IPS-15b (cell line): ENCODE measurements around the gene NISCH.

Experiments used
- H3K27me3 ChIP-seq: one replicate; pipeline ENCODE4 v1.6.1; 2013; ENCODE audit warnings: low read length; ENCODE audit not compliant: control insufficient read depth, insufficient read depth
- H3K36me3 ChIP-seq: one replicate; pipeline ENCODE4 v1.6.1; 2013; ENCODE audit warnings: low read length; ENCODE audit not compliant: control insufficient read depth, insufficient read depth
- H3K4me1 ChIP-seq: one replicate; pipeline ENCODE4 v1.6.1; 2013; ENCODE audit warnings: mild to moderate bottlenecking, low read length; ENCODE audit not compliant: control insufficient read depth, insufficient read depth
- H3K4me3 ChIP-seq: one replicate; pipeline ENCODE4 v1.5.1; 2013; ENCODE audit warnings: low read depth, low read length
- H3K9ac ChIP-seq: one replicate; pipeline ENCODE4 v1.6.1; 2013; ENCODE audit warnings: low read depth, mild to moderate bottlenecking, low read length
- H3K9me3 ChIP-seq: one replicate; pipeline ENCODE4 v1.6.1; 2013; ENCODE audit warnings: mild to moderate bottlenecking, low read length; ENCODE audit not compliant: control insufficient read depth, insufficient read depth

The NISCH gene

DNA sequence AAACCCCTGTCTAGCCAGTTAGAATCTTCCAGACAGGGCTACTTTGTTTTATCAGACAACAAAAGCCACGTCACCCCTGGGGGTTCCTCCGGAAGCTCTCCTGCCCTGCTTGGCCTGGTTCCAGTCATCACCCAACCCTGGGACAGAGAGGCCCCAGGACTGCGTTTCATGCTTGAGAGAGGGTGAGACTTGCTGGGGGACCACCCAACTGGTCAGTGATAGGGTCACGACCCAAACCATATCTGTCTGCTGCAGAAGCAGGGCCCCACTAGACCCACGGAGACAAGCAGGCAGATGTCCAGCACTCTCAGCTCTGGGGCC, 77.1 kb downstream of the NISCH start:
- Histone ChIP-seq H3K27me3 (no peaks in the 10 kb centered on the region), H3K9me3 (no peaks in the 10 kb centered on the region), H3K4me1 (peaks cover 10% of the 10 kb centered on the region), H3K9ac (peak overlapping the region; percentile 73), H3K4me3 (peak overlapping the region; percentile 66), H3K36me3 (peaks cover 26% of the 10 kb centered on the region)

DNA sequence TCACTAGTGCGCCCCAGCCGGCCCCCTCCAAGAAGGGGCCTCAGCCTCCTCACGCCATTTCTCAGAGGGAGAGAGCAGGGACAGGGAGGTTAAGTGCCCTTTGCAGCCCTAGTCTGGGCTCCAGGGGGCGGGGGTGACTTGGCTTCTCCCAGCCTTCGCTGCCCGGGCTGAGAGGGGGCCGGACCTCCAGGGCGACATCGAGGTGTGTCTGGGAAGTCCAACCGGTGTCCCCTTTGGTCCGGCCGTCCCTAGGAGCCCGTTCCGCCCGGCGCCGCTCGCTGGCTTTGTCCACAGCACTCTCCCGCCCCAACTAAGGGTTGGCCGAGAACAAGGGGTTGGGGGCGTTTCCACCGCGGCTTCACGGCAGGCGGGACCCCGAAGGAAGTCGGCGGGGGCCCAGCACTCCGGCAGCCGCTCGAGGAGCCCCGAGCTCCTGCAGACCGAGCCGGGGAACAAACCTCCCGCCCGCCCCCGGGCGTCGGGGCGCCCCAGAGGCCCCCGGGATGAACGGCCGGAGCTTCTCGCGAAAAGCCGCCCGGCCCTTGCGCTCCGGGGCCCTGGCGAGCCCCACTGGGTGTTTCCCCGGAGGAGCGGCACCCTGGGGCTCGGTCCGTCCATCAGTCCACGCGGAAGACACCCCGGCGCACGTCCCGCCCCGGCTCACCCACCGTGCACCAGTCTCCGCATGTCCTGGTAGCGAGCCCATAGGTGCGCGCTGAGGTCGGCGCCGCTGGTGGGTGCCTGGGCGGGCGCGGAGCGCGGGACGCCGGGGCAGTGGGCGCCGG, 77.6 kb downstream of the NISCH start:
- Histone ChIP-seq H3K4me3 (peak overlapping the region; percentile 66), H3K4me1 (peaks cover 14% of the 10 kb centered on the region), H3K36me3 (peaks cover 20% of the 10 kb centered on the region), H3K27me3 (no peaks in the 10 kb centered on the region), H3K9me3 (no peaks in the 10 kb centered on the region), H3K9ac (peak overlapping the region; percentile 73)

DNA sequence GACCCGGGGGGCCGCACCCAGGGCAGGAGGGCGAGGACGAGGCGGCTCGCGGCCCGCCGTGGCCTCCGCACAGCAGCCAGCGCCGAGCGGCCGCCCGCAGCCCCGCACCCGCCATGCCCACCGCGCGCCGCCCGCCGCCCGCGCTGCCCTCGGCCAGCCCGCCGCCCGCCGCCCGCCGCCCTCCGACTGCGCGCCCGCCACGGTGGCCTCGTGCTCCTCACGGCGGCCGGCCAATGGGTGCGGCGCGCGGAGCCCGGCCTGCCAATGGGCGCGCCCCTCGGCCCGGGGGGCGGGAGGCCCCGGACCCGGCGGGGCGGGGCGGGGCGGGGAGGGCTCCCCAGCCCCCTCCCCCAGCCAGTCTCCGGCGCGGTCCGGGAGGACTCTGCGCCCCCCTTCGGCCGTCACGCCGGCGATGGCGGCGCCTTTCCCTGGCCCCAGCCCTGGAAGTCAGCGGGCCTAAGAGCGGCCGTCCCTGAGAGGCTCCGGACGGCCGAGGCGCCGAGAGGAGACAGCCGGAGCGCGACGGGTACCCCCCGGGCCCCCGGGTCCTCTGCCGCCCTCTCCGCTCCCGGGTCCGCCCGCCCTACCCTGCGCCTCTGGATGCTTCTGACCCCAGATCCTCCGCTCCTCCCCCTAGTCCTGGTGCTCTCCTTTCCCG, 78.3 kb downstream of the NISCH start, which contains the start of gene NT5DC2:
Gene NT5DC2, minus strand, starts transcription at position 235 of the 658 bp plus-strand sequence. Its CDS starts 120 bp downstream, at position 115.
- no peaks in the 10 kb centered on the region for H3K27me3 ChIP-seq
- H3K4me1 ChIP-seq, result peaks cover 16% of the 10 kb centered on the region
- no peaks in the 10 kb centered on the region for H3K9me3 ChIP-seq
- peaks cover 15% of the 10 kb centered on the region for H3K36me3 ChIP-seq
- peak within 1 kb of the TSS; percentile 73 for H3K9ac ChIP-seq
- peak within 1 kb of the TSS; percentile 70 for H3K4me3 ChIP-seq

DNA sequence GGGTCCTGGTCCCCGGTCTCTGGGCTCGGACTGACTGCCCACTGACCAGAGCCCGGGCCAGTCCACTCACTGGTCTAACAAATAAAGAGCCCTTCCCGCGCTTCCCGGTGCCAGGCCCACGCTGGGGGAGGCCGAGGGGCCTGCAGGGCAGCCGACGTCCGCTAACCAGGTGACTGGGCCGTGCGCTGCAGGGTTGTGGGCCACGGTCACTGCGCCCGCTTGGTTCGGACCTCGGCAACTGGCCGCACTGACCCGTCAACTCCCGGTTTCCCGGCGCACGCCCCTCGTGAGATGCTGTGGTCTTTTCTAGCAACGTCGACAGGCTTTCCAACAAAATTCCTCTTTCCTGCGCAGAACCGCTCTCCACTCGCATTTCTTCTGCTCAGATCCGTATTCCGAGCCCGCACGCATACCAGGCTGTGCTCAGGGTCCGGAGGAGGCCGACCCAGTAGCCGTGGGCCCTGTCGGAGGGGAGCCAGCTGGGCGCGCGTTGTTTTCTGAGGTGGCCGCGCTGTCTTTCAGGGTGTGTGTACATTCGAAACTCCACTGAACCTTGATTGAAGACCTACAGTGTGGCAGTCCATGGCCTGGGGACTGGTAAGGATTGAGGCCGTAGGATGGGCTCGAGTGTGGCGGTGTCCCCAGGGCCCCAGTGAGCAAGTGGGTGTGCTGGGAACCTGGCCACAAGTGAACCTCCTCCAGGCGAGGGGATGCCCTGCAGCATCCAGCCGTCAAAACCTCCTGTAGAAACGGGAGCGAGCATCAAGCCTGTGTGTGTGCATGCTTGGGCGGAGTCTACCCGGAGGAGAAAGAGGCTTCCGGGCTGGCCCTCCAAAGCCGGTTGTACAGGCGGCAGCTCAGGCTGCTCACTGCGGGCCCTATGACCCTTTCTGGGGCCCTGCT, 79.1 kb downstream of the NISCH start:
- H3K27me3 ChIP-seq, result no peaks in the 10 kb centered on the region
- no peaks in the 10 kb centered on the region for H3K9me3 ChIP-seq
- H3K36me3 ChIP-seq, result peaks cover 15% of the 10 kb centered on the region
- peak overlapping the region; percentile 70 for H3K4me3 ChIP-seq
- H3K9ac ChIP-seq, result peak overlapping the region; percentile 60
- peaks cover 16% of the 10 kb centered on the region for H3K4me1 ChIP-seq

DNA sequence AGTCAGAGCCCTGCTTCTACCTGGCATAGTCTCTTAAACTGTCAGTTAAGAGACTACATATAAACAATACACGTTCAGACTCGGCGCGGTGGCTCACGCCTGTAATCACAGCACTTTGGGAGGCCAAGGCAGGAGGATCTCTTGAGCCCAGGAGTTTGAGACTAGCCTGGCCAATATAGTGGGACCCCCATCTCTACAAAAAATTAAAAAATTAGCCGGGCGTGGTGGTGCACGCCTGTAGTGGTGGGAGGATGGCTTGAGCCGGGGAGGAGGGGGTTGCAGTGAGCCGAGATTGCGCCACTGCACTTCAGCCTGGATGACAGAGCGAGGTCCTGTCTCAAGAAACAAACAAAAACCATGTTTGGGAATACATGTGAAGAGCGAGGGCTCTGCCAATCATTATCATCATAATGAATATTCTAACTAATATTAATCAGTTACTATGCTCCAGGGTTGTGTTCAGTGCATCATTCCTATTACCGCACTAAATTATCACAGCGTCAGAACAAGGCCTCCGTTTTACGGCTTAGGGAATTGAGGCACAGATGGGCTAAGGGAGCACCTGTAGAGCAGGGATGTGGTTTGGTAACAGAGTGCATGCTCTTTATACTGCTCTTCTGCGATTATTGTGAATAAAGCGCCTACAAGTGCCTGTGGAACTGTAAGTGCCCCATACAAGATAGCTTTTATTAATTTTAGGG, 80.2 kb downstream of the NISCH start:
- Histone ChIP-seq H3K36me3 (peaks cover 13% of the 10 kb centered on the region), H3K4me1 (peaks cover 16% of the 10 kb centered on the region), H3K4me3 (peak overlapping the region; percentile 27), H3K9ac (no peak overlapping the region), H3K27me3 (no peaks in the 10 kb centered on the region), H3K9me3 (no peaks in the 10 kb centered on the region)

DNA sequence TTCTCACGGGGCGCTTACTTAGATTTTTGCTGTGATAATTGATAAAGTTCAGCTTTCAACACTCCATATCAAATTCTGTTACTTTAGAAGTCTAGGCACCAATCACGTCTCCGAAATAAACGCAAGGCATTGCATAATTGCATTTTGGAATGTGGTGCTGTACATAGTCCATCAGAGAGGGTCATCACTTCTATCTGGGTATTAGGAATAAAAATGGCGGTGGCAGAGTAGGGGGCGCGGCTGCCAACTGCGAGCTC, 80.6 kb downstream of the NISCH start:
- H3K4me3 ChIP-seq, result peak overlapping the region; percentile 27
- no peaks in the 10 kb centered on the region for H3K9me3 ChIP-seq
- H3K9ac ChIP-seq, result no peak overlapping the region
- no peaks in the 10 kb centered on the region for H3K27me3 ChIP-seq
- peaks cover 15% of the 10 kb centered on the region for H3K36me3 ChIP-seq
- peaks cover 19% of the 10 kb centered on the region for H3K4me1 ChIP-seq

DNA sequence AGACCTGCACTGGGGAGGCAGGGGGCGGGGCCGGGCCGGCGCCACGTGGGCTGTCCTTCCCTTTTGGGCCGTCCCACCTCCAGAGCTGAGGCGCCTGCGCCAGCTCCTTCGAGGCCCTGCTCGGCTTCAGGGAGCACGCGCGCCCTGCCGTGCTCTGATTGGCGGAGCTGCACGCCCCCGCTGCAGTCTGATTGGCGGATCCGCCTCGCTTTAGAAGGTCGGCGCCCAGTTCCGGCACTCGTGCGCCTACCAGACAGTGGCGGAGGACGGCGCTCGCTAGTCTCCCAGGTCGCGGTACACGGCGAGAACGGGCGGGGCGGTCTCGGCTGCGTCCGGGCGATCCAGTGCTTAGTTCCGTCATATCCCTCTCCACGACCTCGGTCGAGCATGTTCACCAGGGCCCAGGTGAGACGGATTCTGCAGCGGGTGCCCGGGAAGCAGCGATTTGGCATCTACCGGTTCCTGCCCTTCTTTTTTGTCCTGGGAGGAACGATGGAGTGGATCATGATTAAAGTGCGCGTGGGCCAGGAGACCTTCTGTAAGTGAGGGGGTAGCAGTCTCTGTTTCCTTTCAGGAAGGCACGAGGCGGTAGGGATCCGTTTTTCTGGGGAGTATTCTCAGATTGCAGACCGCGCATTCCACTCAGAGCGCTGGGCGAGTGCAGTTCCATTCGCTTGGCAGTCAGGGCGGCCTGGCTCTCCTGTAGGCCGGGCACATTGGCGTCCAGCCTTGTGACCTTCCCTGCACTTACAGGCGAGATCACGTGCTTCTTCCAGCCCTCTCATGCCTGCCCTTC, 81.2 kb downstream of the NISCH start, which contains the start of gene UQCC5:
Gene UQCC5, plus strand, starts transcription at position 237 of the 796 bp plus-strand sequence. Its CDS starts 151 bp downstream, at position 388.
- peak within 1 kb of the TSS; percentile 95 for H3K9ac ChIP-seq
- peaks cover 17% of the 10 kb centered on the region for H3K36me3 ChIP-seq
- H3K9me3 ChIP-seq, result no peaks in the 10 kb centered on the region
- no peaks in the 10 kb centered on the region for H3K27me3 ChIP-seq
- H3K4me3 ChIP-seq, result peak within 1 kb of the TSS; percentile 99
- peaks cover 19% of the 10 kb centered on the region for H3K4me1 ChIP-seq

DNA sequence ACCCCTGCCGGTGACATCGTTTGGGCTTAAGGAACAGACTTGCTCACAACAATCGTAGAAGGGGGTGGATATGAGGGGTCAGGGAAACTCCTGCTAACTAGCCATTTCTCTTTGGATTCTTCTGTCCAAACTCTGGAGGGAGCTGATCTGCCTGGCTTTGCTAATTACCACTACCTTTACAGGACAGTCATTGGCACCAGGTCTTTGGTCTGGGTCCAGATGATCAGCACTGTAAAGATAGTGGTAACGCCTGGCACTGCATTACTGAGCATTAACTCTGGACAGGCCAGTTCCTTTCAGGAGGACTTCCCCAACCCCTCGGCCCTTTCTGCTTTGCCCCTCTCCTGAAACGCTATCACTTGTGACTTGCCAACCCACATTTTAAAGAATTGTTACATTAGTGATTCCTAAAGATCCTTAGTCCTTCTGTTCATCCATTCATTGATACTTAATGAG, 81.8 kb downstream of the NISCH start:
- peak overlapping the region; percentile 99 for H3K4me3 ChIP-seq
- H3K27me3 ChIP-seq, result no peaks in the 10 kb centered on the region
- H3K9me3 ChIP-seq, result no peaks in the 10 kb centered on the region
- H3K9ac ChIP-seq, result peak overlapping the region; percentile 95
- peaks cover 12% of the 10 kb centered on the region for H3K36me3 ChIP-seq
- H3K4me1 ChIP-seq, result peaks cover 19% of the 10 kb centered on the region

DNA sequence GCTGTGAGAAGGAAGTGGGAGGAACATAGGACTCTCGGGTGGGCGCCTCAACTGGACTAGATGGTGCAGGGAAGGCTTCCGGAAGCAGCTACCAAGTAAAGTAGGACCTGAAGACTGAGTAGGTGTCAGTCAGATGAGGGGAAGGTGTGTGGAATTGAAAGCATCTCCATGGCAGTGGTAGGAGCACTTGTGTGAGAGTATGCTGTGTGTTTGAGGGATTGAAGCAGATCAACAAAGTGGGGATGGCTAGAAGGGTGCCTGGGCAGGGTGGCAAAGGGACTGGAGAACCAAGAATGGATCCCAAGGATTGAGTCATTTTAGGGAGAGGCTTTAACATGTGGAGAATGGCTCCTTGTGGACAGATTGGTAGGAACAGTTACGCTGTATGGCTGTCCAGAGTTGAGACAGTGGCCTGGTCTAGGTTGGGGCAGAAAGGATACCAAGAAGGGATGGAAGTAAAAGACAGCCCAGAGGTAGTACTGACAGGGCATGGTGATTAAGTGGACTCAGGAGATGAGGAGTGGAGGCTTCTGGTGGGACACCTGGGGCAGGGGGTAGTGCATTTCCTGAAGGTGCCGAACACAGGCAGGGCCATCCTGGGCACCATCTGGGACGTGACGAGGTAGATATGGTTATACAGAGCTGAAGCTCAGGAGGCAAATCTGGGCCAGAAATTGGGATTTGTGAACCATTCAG, 82.5 kb downstream of the NISCH start:
- Histone ChIP-seq H3K4me3 (peak overlapping the region; percentile 99), H3K4me1 (peaks cover 19% of the 10 kb centered on the region), H3K36me3 (peaks cover 12% of the 10 kb centered on the region), H3K27me3 (no peaks in the 10 kb centered on the region), H3K9ac (peak overlapping the region; percentile 39), H3K9me3 (no peaks in the 10 kb centered on the region)

DNA sequence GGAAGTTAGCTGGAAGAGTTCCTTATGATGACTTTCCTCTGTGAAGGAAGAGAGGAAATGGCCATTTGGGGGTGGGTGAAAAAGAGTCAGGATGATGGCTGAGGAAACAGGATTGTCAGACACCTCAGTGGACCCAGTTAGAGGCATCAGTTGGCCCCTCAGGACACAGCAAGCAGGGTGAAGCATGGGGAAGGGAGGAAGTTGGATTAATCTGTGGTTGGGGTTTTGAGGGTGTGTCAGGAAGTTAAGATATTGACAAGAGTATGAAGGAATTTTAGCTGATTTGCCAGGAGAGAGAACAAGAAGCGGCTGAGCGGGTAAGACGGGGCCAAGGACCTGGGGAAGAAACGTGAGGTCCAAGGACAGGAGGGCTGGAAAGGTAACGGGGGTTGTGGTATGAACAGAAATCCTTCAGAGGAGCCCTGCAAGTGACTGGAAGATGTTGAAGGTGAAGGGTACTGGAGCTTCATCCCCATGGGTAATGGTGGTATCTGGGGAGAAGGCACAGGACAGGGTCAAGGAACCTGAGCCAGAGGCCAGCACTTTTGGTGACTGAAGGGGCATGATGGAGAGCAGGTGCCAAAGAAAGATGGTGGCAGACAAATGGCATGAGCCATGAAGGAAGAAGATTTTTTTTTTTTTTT, 83.7 kb downstream of the NISCH start:
- H3K4me1 ChIP-seq, result peaks cover 19% of the 10 kb centered on the region

More for the DNA sequence above, 83.7 kb downstream of the NISCH start:
- Histone ChIP-seq H3K9ac (no peak overlapping the region), H3K36me3 (peaks cover 12% of the 10 kb centered on the region), H3K9me3 (no peaks in the 10 kb centered on the region), H3K27me3 (no peaks in the 10 kb centered on the region), H3K4me3 (no peak overlapping the region)
